Smooth muscle cell (in vitro differentiated cells): Measurements from ENCODE around the gene ITGA5. TPM values are rescaled to one million over a fixed set of nuclear protein-coding genes. Genes with fewer than 3 reads are reported as not detected.

ENCODE experiments used
- DNase-seq: peaks from one replicate; lab custom pipeline; 2025; ENCODE audit not compliant: unreplicated experiment; lab: John Stamatoyannopoulos, UW
- H2AFZ ChIP-seq: fragments of 200-600 bp; sonication (generic); 2 replicates; pipeline ENCODE4 v1.6.0; 2016; ENCODE audit warnings: antibody characterized with exemption, low read depth, mild to moderate bottlenecking
- H3F3A ChIP-seq: fragments of 200-600 bp; sonication (generic); 2 replicates; pipeline ENCODE4 v1.6.0; 2017; ENCODE audit warnings: antibody characterized with exemption, low read depth
- H3K27ac ChIP-seq: fragments of 200-600 bp; sonication (generic); 2 replicates; pipeline ENCODE4 v1.5.1; 2016; ENCODE audit warnings: low read depth, mild to moderate bottlenecking
- H3K27me3 ChIP-seq: fragments of 200-600 bp; sonication (generic); 2 replicates; pipeline ENCODE4 v1.6.1; 2016; ENCODE audit warnings: low read depth, mild to moderate bottlenecking
- H3K36me3 ChIP-seq: fragments of 200-600 bp; sonication (generic); 2 replicates; pipeline ENCODE4 v1.5.1; 2016; ENCODE audit warnings: low read depth
- H3K4me1 ChIP-seq: fragments of 200-600 bp; sonication (generic); 2 replicates; pipeline ENCODE4 v1.5.1; 2016; ENCODE audit warnings: low read depth
- H3K4me2 ChIP-seq: fragments of 200-600 bp; sonication (generic); 2 replicates; pipeline ENCODE4 v1.6.0; 2016; ENCODE audit warnings: mild to moderate bottlenecking
- H3K4me3 ChIP-seq: fragments of 200-600 bp; sonication (generic); 2 replicates; pipeline ENCODE4 v1.5.1; 2016; ENCODE audit warnings: mild to moderate bottlenecking
- H3K79me2 ChIP-seq: fragments of 200-600 bp; sonication (generic); 2 replicates; pipeline ENCODE4 v1.6.0; 2016; ENCODE audit warnings: low read depth, mild to moderate bottlenecking
- H3K9ac ChIP-seq: fragments of 200-600 bp; sonication (generic); 2 replicates; pipeline ENCODE4 v1.6.0; 2016; ENCODE audit warnings: low read depth
- H3K9me3 ChIP-seq: fragments of 200-600 bp; sonication (generic); replicated peaks from 2 replicates; pipeline ENCODE4 v1.5.1; 2016; ENCODE audit warnings: low read depth
- H4K20me1 ChIP-seq: fragments of 200-600 bp; sonication (generic); 2 replicates; pipeline ENCODE4 v1.6.0; 2016; ENCODE audit warnings: low read depth
- CTCF ChIP-seq: fragments of 200-600 bp; sonication (generic); IDR thresholded peaks from 2 replicates; pipeline ENCODE4 v1.5.1; 2017; ENCODE audit warnings: borderline replicate concordance, mild to moderate bottlenecking, antibody characterized with exemption; ENCODE audit not compliant: insufficient read depth, poor library complexity, severe bottlenecking
- WGBS: methylation state at CpG from one replicate; pipeline ENCODE4 v1.1.7; 2016; ENCODE audit warnings: low lambda C conversion rate; 5-methylcytosine and 5-hydroxymethylcytosine counted together
- polyA plus RNA-seq: library from polyadenylated mRNA; unstranded; fragments of >200 nt; fragmentation: Nextera tagmentation; extraction: Ambion mirVana; gene quantifications from 2 replicates; pipeline ENCODE4 v1.2.1, GENCODE V29; 2016
- total RNA-seq: library from RNA; depleted of rRNA; stranded (reverse); fragments of >200 nt; gene quantifications from 2 replicates; pipeline ENCODE4 v1.2.3, GENCODE V29; 2014

ITGA5 gene
- total RNA-seq, result 151 and 163 TPM in 2 replicates
- 192 and 202 TPM in 2 replicates for polyA plus RNA-seq

GRCh38 chr12:54419088-54419887, at the start of gene ITGA5:
ITGA5 (minus strand) TSS chr12:54419266; CDS start chr12:54419198, 68 bp downstream.
- Histone ChIP-seq H3K9me3 (no peaks in the 10 kb centered on the region), H3K4me1 (peaks cover 30% of the 10 kb centered on the region)
- WGBS, result 4% methylated on average over 36 of the region's 46 CpGs

GRCh38 chr12:54465857-54466523, 46.9 kb upstream of the ITGA5 start:
- WGBS, result 65% methylated on average over 1 of the region's 1 CpG
- Histone ChIP-seq H3K27me3 (peaks cover 49% of the 10 kb centered on the region), H3K4me3 (no peak overlapping the region), H3K4me2 (no peak overlapping the region), H3K9me3 (no peaks in the 10 kb centered on the region), H3K79me2 (no peaks in the 10 kb centered on the region), H3K4me1 (no peaks in the 10 kb centered on the region), H2AFZ (no peak overlapping the region), H4K20me1 (no peaks in the 10 kb centered on the region), H3F3A (no peaks in the 10 kb centered on the region), H3K27ac (no peak overlapping the region), H3K36me3 (no peaks in the 10 kb centered on the region), H3K9ac (no peak overlapping the region)
- TF ChIP-seq CTCF, result no peak
- no peak for DNase-seq

More at GRCh38 chr12:54419088-54419887, at the start of gene ITGA5:
- Histone ChIP-seq H3K9ac (peak within 1 kb of the TSS; percentile 96), H3F3A (peaks cover 3% of the 10 kb centered on the region), H3K79me2 (peaks cover 49% of the 10 kb centered on the region), H3K4me3 (peak within 1 kb of the TSS; percentile 100), H3K4me2 (peak within 1 kb of the TSS; percentile 94), H3K27ac (peak within 1 kb of the TSS; percentile 92), H4K20me1 (peaks cover 39% of the 10 kb centered on the region), H3K36me3 (no peaks in the 10 kb centered on the region), H3K27me3 (no peaks in the 10 kb centered on the region), H2AFZ (peak within 1 kb of the TSS; percentile 93)
- peak; percentile 69 for DNase-seq
- no peak for TF ChIP-seq CTCF

- no peaks in the 10 kb centered on the region for H3F3A ChIP-seq
- no peaks in the 10 kb centered on the region for H3K9me3 ChIP-seq
- H3K4me2 ChIP-seq, result no peak overlapping the region
- no peak overlapping the region for H3K27ac ChIP-seq
- TF ChIP-seq CTCF, result no peak
- H3K4me3 ChIP-seq, result no peak overlapping the region
- H3K27me3 ChIP-seq, result peaks cover 59% of the 10 kb centered on the region
- no peaks in the 10 kb centered on the region for H3K79me2 ChIP-seq
- no peak overlapping the region for H2AFZ ChIP-seq
- DNase-seq, result no peak
- no peak overlapping the region for H3K9ac ChIP-seq
- 75% methylated on average over 3 of the region's 3 CpGs for WGBS
- H4K20me1 ChIP-seq, result no peaks in the 10 kb centered on the region
- no peaks in the 10 kb centered on the region for H3K4me1 ChIP-seq
- H3K36me3 ChIP-seq, result no peaks in the 10 kb centered on the region
Measured at GRCh38 chr12:54463484-54463883, 44.4 kb upstream of the ITGA5 start.
